A549 (cell line): Measurements from ENCODE around the gene PIGC. TPM values are rescaled to one million over a fixed set of nuclear protein-coding genes. Genes with fewer than 3 reads are reported as not detected.

ENCODE experiments used
- ATAC-seq, 2 experiments: fragments of 200-7000 bp in 1 of 2; fragments of >200 bp in 1 of 2; cut with Nextera tagmentation in 1 of 2; cut with Tn5 transposase in 1 of 2; 3 replicates each; pipeline versions ENCODE4 v1.8.0 to v1.9.1; 2018 to 2020; ENCODE audit warnings: mild to moderate bottlenecking in 1 of 2, moderate library complexity in 1 of 2
- CTCF ChIA-PET: fragments of 300-600 bp; sonication (Branson Sonifier 250); formaldehyde crosslinking; extraction: SDS; loops from one replicate; lab custom pipeline; 2021; ENCODE audit warnings: antibody characterized with exemption, inconsistent platforms; lab: Yijun Ruan, JAX
- POLR2A ChIA-PET: fragments of 350-600 bp; formaldehyde crosslinking; extraction: SDS; loops from one replicate; lab custom pipeline; 2021; ENCODE audit warnings: antibody characterized with exemption, inconsistent platforms; lab: Yijun Ruan, JAX
- DNase-seq, 2 experiments: peaks; one replicate each; pipeline versions ENCODE4 v3.0.0 to v3.0.0-alpha.2; 2011 to 2016; ENCODE audit warnings: low read depth in 1 of 2, low spot score in 1 of 2
- FAIRE-seq: peaks from 2 replicates; lab custom pipeline; 2011; peaks lifted over from hg19 to GRCh38; lab: Jason Lieb, UNC
- H3K27ac ChIP-seq, 2 experiments: fragments of >200 bp; sonication (Bioruptor Twin); formaldehyde crosslinking; 3 replicates each; pipeline ENCODE4 v1.5.1; 2016 to 2017
- H3K4me1 ChIP-seq: fragments of >200 bp; sonication (Bioruptor Twin); formaldehyde crosslinking; 3 replicates; pipeline ENCODE4 v1.6.1; 2016
- H3K4me2 ChIP-seq: fragments of >200 bp; sonication (Bioruptor Twin); formaldehyde crosslinking; 3 replicates; pipeline ENCODE4 v1.6.1; 2016
- H3K4me3 ChIP-seq: fragments of >200 bp; sonication (Bioruptor Twin); formaldehyde crosslinking; 3 replicates; pipeline ENCODE4 v1.5.1; 2016
- H3K9me3 ChIP-seq: fragments of >200 bp; sonication (Bioruptor Twin); formaldehyde crosslinking; 3 replicates; pipeline ENCODE4 v1.6.1; 2016
- CEBPB ChIP-seq, 2 experiments: fragments of >200 bp in 1 of 2; sonication (Bioruptor Twin) in 1 of 2; formaldehyde crosslinking in 1 of 2; IDR thresholded peaks; 2 replicates each; pipeline ENCODE4 v1.6.1; 2012 to 2016
- CHD4 ChIP-seq: fragments of 200-600 bp; sonication (generic); IDR thresholded peaks from 2 replicates; pipeline ENCODE4 v1.6.1; 2016; ENCODE audit warnings: antibody characterized with exemption, mild to moderate bottlenecking, borderline replicate concordance
- EP300 ChIP-seq, 2 experiments: fragments of >200 bp; sonication (Bioruptor Twin); formaldehyde crosslinking; IDR thresholded peaks; 2 replicates in 1 of 2; 3 replicates in 1 of 2; pipeline ENCODE4 v1.6.1; 2016 to 2017
- FOXS1 ChIP-seq: fragments of 250-450 bp; sonication (Bioruptor Pico); IDR thresholded peaks from 2 replicates; pipeline ENCODE4 v1.5.0; 2020; ENCODE audit warnings: mild to moderate bottlenecking, moderate library complexity
- HOXB13 ChIP-seq: fragments of 250-450 bp; sonication (Bioruptor Pico); IDR thresholded peaks from 2 replicates; pipeline ENCODE4 v1.5.0; 2020; ENCODE audit warnings: low read depth, mild to moderate bottlenecking, moderate library complexity
- KDM1A ChIP-seq: fragments of 200-600 bp; sonication (generic); IDR thresholded peaks from 2 replicates; pipeline ENCODE4 v1.6.1; 2016; ENCODE audit warnings: low read depth, mild to moderate bottlenecking
- KDM5A ChIP-seq: fragments of 200-600 bp; sonication (generic); IDR thresholded peaks from 2 replicates; pipeline ENCODE4 v1.6.1; 2016; ENCODE audit warnings: antibody characterized with exemption, mild to moderate bottlenecking
- NR3C1 ChIP-seq: fragments of >200 bp; sonication (Bioruptor Twin); formaldehyde crosslinking; IDR thresholded peaks from 3 replicates; pipeline ENCODE4 v1.6.1; 2017
- RAD21 ChIP-seq, 2 experiments: fragments of >200 bp in 1 of 2; sonication (Bioruptor Twin) in 1 of 2; formaldehyde crosslinking in 1 of 2; IDR thresholded peaks in 1 of 2; conservative IDR thresholded peaks in 1 of 2; 2 replicates in 1 of 2; 3 replicates in 1 of 2; pipeline ENCODE4 v1.6.1; 2012 to 2018; ENCODE audit warnings: inconsistent platforms in 1 of 2
- ZC3H11A ChIP-seq: fragments of 450-650 bp; IDR thresholded peaks from 2 replicates; pipeline ENCODE4 v1.6.1; 2014; ENCODE audit warnings: antibody characterized with exemption, mild to moderate bottlenecking
- ZNF302 ChIP-seq: fragments of 250-450 bp; sonication (Bioruptor Pico); IDR thresholded peaks from 2 replicates; pipeline ENCODE4 v1.9.0; 2021; ENCODE audit warnings: inconsistent platforms, mild to moderate bottlenecking, moderate library complexity
- WGBS: methylation state at CpG from one replicate; pipeline ENCODE4 v1.1.6; 2017; ENCODE audit errors: missing lambda C conversion rate; 5-methylcytosine and 5-hydroxymethylcytosine counted together
- polyA plus RNA-seq, 4 experiments: library from polyadenylated mRNA; depleted of rRNA in 3 of 4; stranded (reverse); fragments of >200 nt; fragmentation: RNase III in 1 of 4; extraction: RNeasy Plus Mini Kit Qiagen cat#74134 plus additional on column Dnase treatment in 1 of 4; gene quantifications; 2 replicates in 3 of 4; 3 replicates in 1 of 4; pipeline ENCODE4 v1.2.3, GENCODE V29; 2011 to 2017
- TF ChIP-seq, protein P1 (sequence below): fragments of 150-350 bp; IDR thresholded peaks from 2 replicates; pipeline ENCODE4 v1.6.1; 2014; ENCODE audit warnings: low read depth, mild to moderate bottlenecking, low read length
- TF ChIP-seq, protein P2 (sequence below): IDR thresholded peaks from 2 replicates; pipeline ENCODE4 v1.6.1; 2012; ENCODE audit warnings: low read depth, borderline replicate concordance
- TF ChIP-seq, protein P3 (sequence below): fragments of >200 bp; sonication (Bioruptor Twin); formaldehyde crosslinking; IDR thresholded peaks from 3 replicates; pipeline ENCODE4 v1.6.1; 2016
- TF ChIP-seq, protein P4 (sequence below): fragments of 250-450 bp; sonication (Bioruptor Pico); IDR thresholded peaks from 2 replicates; pipeline ENCODE4 v1.5.0; 2021; ENCODE audit warnings: mild to moderate bottlenecking, moderate library complexity, borderline replicate concordance

The PIGC gene
- polyA plus RNA-seq, 2 of the 4 experiments (the other 2 are of a cell fraction) = 30.7 to 50.0 TPM

DNA sequence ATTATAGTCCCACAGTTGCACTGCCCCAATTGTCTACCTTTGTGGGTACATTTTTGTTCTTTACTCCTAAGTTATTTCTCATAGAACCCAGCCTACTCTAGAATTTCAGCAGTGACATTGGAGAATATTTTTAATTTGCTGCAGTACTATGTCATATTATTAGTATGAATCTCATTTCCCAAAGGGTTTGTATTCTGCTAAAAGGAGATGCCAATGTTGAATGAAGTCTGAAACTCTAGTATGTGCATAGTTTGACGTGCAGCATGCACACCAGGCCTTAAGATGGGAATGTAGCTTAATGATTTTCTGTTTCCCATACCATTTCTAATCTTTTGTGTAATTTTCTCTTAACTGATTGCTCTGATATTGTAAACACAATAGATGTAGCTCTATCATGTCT, 33.8 kb downstream of the PIGC start (continued):
- no peak for TF ChIP-seq ZC3H11A

DNA sequence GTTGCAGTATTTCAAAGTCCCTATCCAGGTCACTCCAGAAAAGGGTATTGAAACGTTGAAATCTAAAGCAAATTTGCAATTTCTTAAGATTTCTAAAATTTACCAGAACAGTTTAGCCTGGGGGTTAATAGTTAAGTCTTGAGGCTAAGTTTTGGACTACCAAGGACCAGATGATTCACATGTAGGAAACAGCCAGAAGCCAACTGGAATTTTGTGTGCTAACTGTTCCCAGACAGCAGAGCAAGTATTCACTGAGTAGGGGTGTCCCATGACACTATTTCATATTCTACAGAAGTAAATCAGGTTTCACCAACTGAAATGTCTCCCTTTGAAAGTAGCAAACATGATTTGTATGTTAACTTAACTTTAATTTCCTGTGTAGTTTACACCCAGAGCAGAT, 34.9 kb downstream of the PIGC start:
- ChIA-PET CTCF (interaction anchor here (1.0 to 1.2 kb wide), 3 partner anchors 406 to 608 kb away, joined by 3 to 5 read pairs (median 3); no protein-coding TSS in a partner anchor), POLR2A (no interaction called here)
- FAIRE-seq (no peak), DNase-seq (no peak), ATAC-seq (no peak)
- 32% methylated on average over 1 of the region's 1 CpG for WGBS
- TF ChIP-seq, protein P1, sequence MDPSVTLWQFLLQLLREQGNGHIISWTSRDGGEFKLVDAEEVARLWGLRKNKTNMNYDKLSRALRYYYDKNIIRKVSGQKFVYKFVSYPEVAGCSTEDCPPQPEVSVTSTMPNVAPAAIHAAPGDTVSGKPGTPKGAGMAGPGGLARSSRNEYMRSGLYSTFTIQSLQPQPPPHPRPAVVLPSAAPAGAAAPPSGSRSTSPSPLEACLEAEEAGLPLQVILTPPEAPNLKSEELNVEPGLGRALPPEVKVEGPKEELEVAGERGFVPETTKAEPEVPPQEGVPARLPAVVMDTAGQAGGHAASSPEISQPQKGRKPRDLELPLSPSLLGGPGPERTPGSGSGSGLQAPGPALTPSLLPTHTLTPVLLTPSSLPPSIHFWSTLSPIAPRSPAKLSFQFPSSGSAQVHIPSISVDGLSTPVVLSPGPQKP = no peak
- TF ChIP-seq FOXS1 (CRISPR knock-in tag) (no peak), KDM1A (no peak), EP300 (IDR thresholded peaks at IDR 0.05) (no peak), NR3C1 (no peak), CHD4 (no peak), HOXB13 (CRISPR knock-in tag) (no peak), ZC3H11A (no peak)
- TF ChIP-seq, protein P2, sequence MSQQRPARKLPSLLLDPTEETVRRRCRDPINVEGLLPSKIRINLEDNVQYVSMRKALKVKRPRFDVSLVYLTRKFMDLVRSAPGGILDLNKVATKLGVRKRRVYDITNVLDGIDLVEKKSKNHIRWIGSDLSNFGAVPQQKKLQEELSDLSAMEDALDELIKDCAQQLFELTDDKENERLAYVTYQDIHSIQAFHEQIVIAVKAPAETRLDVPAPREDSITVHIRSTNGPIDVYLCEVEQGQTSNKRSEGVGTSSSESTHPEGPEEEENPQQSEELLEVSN = no peak
- TF ChIP-seq, protein P3, sequence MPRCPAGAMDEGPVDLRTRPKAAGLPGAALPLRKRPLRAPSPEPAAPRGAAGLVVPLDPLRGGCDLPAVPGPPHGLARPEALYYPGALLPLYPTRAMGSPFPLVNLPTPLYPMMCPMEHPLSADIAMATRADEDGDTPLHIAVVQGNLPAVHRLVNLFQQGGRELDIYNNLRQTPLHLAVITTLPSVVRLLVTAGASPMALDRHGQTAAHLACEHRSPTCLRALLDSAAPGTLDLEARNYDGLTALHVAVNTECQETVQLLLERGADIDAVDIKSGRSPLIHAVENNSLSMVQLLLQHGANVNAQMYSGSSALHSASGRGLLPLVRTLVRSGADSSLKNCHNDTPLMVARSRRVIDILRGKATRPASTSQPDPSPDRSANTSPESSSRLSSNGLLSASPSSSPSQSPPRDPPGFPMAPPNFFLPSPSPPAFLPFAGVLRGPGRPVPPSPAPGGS = no peak
- no peaks in the 10 kb centered on the region for H3K9me3 ChIP-seq
- no peak overlapping the region for H3K4me3 ChIP-seq
- no peaks in the 10 kb centered on the region for H3K4me1 ChIP-seq
- no peak overlapping the region for H3K4me2 ChIP-seq
- no peak overlapping the region for H3K27ac ChIP-seq

DNA sequence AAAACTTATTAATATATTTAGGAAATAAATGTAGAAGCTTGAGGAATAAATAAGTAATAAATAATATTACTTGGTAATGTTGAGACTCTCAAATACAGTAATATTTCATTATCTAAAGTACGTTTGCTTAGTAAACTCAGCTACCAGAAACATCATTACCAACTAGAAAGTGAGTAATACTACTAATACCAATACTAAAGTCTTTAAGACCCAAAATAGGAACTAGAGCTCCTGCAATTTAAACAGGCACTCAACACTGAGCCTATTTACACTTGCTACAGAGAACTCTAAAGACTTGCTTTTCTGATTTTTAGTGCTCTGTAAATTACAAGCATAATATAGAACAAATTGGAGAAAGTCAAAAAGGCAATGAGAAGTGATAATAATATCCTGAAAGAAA, 36.9 kb downstream of the PIGC start:
- H3K4me2 ChIP-seq = no peak overlapping the region
- H3K4me1 ChIP-seq = no peaks in the 10 kb centered on the region
- ATAC-seq = no peak
- POLR2A ChIA-PET = interaction anchor here (0.6 kb wide), 1 partner anchor 1326 kb away, joined by 7 read pairs; no protein-coding TSS in a partner anchor
- FAIRE-seq = no peak
- H3K4me3 ChIP-seq = no peak overlapping the region
- no peak overlapping the region for H3K27ac ChIP-seq
- WGBS = 76% methylated on average over 1 of the region's 1 CpG
- no peak for DNase-seq
- TF ChIP-seq ZNF302 (CRISPR knock-in tag) (no peak), CEBPB (IDR thresholded peaks at IDR 0.05) (no peak), RAD21 (conservative IDR thresholded peaks at IDR 0.05 in 1 of 2, IDR thresholded peaks at IDR 0.05 in 1 of 2) (no peak), CHD4 (no peak), KDM5A (no peak)
- TF ChIP-seq, protein P2 = no peak
- TF ChIP-seq, protein P4, sequence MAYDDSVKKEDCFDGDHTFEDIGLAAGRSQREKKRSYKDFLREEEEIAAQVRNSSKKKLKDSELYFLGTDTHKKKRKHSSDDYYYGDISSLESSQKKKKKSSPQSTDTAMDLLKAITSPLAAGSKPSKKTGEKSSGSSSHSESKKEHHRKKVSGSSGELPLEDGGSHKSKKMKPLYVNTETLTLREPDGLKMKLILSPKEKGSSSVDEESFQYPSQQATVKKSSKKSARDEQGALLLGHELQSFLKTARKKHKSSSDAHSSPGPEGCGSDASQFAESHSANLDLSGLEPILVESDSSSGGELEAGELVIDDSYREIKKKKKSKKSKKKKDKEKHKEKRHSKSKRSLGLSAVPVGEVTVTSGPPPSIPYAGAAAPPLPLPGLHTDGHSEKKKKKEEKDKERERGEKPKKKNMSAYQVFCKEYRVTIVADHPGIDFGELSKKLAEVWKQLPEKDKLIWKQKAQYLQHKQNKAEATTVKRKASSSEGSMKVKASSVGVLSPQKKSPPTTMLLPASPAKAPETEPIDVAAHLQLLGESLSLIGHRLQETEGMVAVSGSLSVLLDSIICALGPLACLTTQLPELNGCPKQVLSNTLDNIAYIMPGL (CRISPR knock-in tag) = no peak
- CTCF ChIA-PET = no interaction called here
- no peaks in the 10 kb centered on the region for H3K9me3 ChIP-seq
